Placental pericyte (primary cell): ENCODE data around the gene CAMLG. TPM values are rescaled to one million over a fixed set of nuclear protein-coding genes. Genes with fewer than 3 reads are reported as not detected.

Experiments
- small RNA-seq: library from RNA; depleted of rRNA; stranded (forward); fragments of <200 nt; gene quantifications from one replicate; pipeline ENCODE3, GENCODE V24; 2012; ENCODE audit warnings: low replicate concordance
- total RNA-seq: library from RNA; depleted of rRNA; stranded (reverse); fragments of >200 nt; gene quantifications from 2 replicates; pipeline ENCODE4 v1.2.3, GENCODE V29; 2012

CAMLG gene
- total RNA-seq, result 21.0 and 25.8 TPM in 2 replicates

GRCh38 chr5:134738133-134738962, at the start of gene CAMLG:
Gene CAMLG (plus strand): TSS chr5:134738548. CDS start chr5:134738621, 73 bp downstream.

DNA sequence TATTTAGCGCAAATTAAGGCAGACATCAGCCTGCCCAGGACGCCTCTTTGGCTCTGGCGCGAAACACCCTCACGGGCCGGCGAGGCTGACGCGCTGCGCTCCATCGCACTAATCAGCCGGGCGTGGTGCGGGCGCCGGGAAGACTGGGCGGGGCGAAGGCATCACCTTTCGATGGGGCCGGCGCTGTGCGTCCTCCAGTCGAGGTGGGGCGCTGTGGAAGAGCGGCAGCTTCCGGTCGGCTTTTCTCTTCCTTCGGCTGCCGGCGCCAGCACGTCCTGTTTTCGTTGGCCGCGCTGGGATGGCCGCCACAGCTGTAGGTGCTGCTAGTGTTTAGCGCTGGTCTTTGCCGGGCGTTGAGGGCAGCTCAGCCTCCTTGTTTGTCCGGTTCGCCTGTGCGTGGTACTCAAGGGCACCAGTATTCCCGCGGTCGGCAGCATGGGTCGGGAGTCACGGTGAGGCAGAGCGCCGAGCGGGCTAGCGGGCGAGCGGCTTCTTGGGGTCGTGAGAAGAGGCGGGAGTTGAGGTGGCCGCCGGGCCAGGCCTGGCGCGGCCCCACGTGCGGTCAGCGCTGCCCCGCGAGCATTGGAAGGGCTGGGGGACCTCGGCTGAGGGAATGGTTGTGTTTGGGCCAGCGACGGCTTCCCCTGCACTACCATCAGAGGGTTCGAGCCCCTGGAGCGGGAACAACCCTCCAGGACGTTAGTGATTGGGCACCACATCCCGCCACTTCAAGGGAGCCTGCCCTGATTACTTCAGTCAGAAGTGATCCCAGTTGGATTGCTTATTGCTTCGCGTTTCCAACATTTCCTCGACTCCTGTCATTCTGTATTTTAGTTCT, 20.4 kb downstream of the CAMLG start, which contains the start of gene DDX46:
Gene DDX46, plus strand, starts transcription at position 276 of the 838 bp plus-strand sequence. Its CDS starts 160 bp downstream, at position 436.

Small RNA genes within 50 kb of the gene (small RNA-seq; reads per million reads assigned to genes)
- gene RNU6-1164P (0.16 reads per million), gene RNU6-757P (not detected)

Other genes starting within 250 kb of the CAMLG start
- gene JADE2, start 212.9 kb upstream of the CAMLG start, total RNA-seq, result 58.2 and 79.6 TPM in 2 replicates
- gene SAR1B, start 105.7 kb upstream of the CAMLG start, total RNA-seq, result 63.9 and 66.3 TPM in 2 replicates
- gene SEC24A, start 89.8 kb upstream of the CAMLG start, total RNA-seq, result 32.4 and 48.7 TPM in 2 replicates
- 20.4 and 24.1 TPM in 2 replicates for gene DDX46, start 20.2 kb downstream of the CAMLG start, total RNA-seq
- gene C5orf24, start 107.4 kb downstream of the CAMLG start, total RNA-seq, result 33.3 and 69.0 TPM in 2 replicates
- 105 and 168 TPM in 2 replicates for gene TXNDC15, start 135.8 kb downstream of the CAMLG start, total RNA-seq
- 4.2 and 6.6 TPM in 2 replicates for gene PCBD2, start 166.6 kb downstream of the CAMLG start, total RNA-seq
- 0.43 TPM in 1 of 2 replicates, not detected in the other for gene CATSPER3, start 229.4 kb downstream of the CAMLG start, total RNA-seq